ENCODE data around the gene TSHZ1.

TSHZ1 gene

GRCh38 chr18:75330308-75330707 lies 119.7 kb downstream of the TSHZ1 start (continued):
- TF ChIP-seq ZNF350 (tag by site-specific recombination; IDR thresholded peaks at IDR 0.05) = no peak
- TF ChIP-seq ZNF785 (tag by site-specific recombination; IDR thresholded peaks at IDR 0.05) = no peak
- no peak for TF ChIP-seq GFI1B (tag by site-specific recombination; IDR thresholded peaks at IDR 0.05)
- TF ChIP-seq ZBTB7A (tag by site-specific recombination; IDR thresholded peaks at IDR 0.05; ENCODE audit: low read depth) = no peak
- TF ChIP-seq PRDM2 (tag by site-specific recombination; IDR thresholded peaks at IDR 0.05; ENCODE audit: borderline replicate concordance) = no peak
- TF ChIP-seq HOXC10 (CRISPR knock-in tag; IDR thresholded peaks at IDR 0.05) = no peak
- no peak for TF ChIP-seq TRIM28 (IDR thresholded peaks at IDR 0.05; ENCODE audit: borderline replicate concordance, low read length)
- TF ChIP-seq REPIN1 (tag by site-specific recombination; IDR thresholded peaks at IDR 0.05; ENCODE audit: low read depth) = no peak
- no peak for TF ChIP-seq ZNF501 (tag by site-specific recombination; IDR thresholded peaks at IDR 0.05)
- TF ChIP-seq ZNF843 (tag by site-specific recombination; IDR thresholded peaks at IDR 0.05) = no peak
- TF ChIP-seq MEIS1 (CRISPR knock-in tag; IDR thresholded peaks at IDR 0.05; ENCODE audit: borderline replicate concordance) = no peak
- no peak for TF ChIP-seq ZNF10 (tag by site-specific recombination; IDR thresholded peaks at IDR 0.05)

- Histone ChIP-seq H3K27ac (ENCODE audit: extremely low read depth, low read depth, low read length) (no peak overlapping the region), H3K4me1 (ENCODE audit: control insufficient read depth, insufficient read depth, low read length) (no peaks in the 10 kb centered on the region), H3K9me3 (ENCODE audit: control insufficient read depth, insufficient read depth, low read depth, low read length) (no peaks in the 10 kb centered on the region), H3K4me3 (ENCODE audit: low read depth, low read length) (no peak overlapping the region), H3K36me3 (ENCODE audit: control insufficient read depth in 2 of 2, insufficient read depth in 1 of 2, low read length in 2 of 2) (no peaks in the 10 kb centered on the region)
- TF ChIP-seq ZNF202 (tag by site-specific recombination; IDR thresholded peaks at IDR 0.05; ENCODE audit: borderline replicate concordance) (no peak), ZNF514 (tag by site-specific recombination; IDR thresholded peaks at IDR 0.05) (no peak), ZNF560 (tag by site-specific recombination; IDR thresholded peaks at IDR 0.05; ENCODE audit: borderline replicate concordance) (no peak), YY1 (tag by site-specific recombination; IDR thresholded peaks at IDR 0.05) (no peak), ZFP69B (tag by site-specific recombination; IDR thresholded peaks at IDR 0.05) (no peak), GLIS2 (tag by site-specific recombination; IDR thresholded peaks at IDR 0.05) (no peak), PATZ1 (tag by site-specific recombination; IDR thresholded peaks at IDR 0.05) (no peak), ELK4 (IDR thresholded peaks at IDR 0.05; ENCODE audit: borderline replicate concordance, low read depth, low read length) (no peak), ZBTB7A (tag by site-specific recombination; IDR thresholded peaks at IDR 0.05; ENCODE audit: low read depth) (no peak), ZNF398 (tag by site-specific recombination; IDR thresholded peaks at IDR 0.05) (no peak), SP3 (tag by site-specific recombination; IDR thresholded peaks at IDR 0.05) (no peak), ZBTB1 (tag by site-specific recombination; IDR thresholded peaks at IDR 0.05) (no peak), ZNF350 (tag by site-specific recombination; IDR thresholded peaks at IDR 0.05) (no peak), ZNF747 (tag by site-specific recombination; IDR thresholded peaks at IDR 0.05) (no peak), GFI1B (tag by site-specific recombination; IDR thresholded peaks at IDR 0.05) (no peak), KLF1 (tag by site-specific recombination; IDR thresholded peaks at IDR 0.05) (no peak), ZNF639 (tag by site-specific recombination; IDR thresholded peaks at IDR 0.05) (no peak)
- CTCF ChIA-PET = no interaction called here
- POLR2A ChIA-PET = no interaction called here
These were observed 124.3 kb downstream of the TSHZ1 start for GRCh38 chr18:75334869-75335268.

Data from HEK293 (cell line).